Stomach (tissue), 9 donors: ENCODE data around the gene NRL. TPM values are rescaled to one million over a fixed set of nuclear protein-coding genes. Genes with fewer than 3 reads are reported as not detected.

Source experiments
- DNase-seq, 2 donors: peaks; one replicate each; pipeline versions ENCODE4 v3.0.0 to v3.0.0-alpha.2; 2013 to 2019
- H3K27ac ChIP-seq, 5 donors: fragments of 200-600 bp in 4 of 5; sonication (generic) in 4 of 5; one replicate each; pipeline ENCODE4 v1.5.1; 2013 to 2019; ENCODE audit warnings: mild to moderate bottlenecking in 1 of 5, moderate library complexity in 1 of 5
- H3K27me3 ChIP-seq, 3 donors: fragments of 200-600 bp; sonication (generic); one replicate each; pipeline ENCODE4 v1.5.1; 2017 to 2019; ENCODE audit warnings: mixed run types in 1 of 3
- H3K36me3 ChIP-seq, 4 donors: fragments of 200-600 bp; sonication (generic); 1 replicate in 3 of 4; 2 replicates in 1 of 4; pipeline ENCODE4 v1.5.1; 2016 to 2019
- H3K4me1 ChIP-seq, 4 donors: fragments of 200-600 bp; sonication (generic); one replicate each; pipeline ENCODE4 v1.5.1; 2016 to 2019
- H3K4me3 ChIP-seq, 4 donors: fragments of 200-600 bp; sonication (generic) in 3 of 4; one replicate each; pipeline ENCODE4 v1.5.1; 2016 to 2019; ENCODE audit warnings: mild to moderate bottlenecking in 1 of 4
- H3K9me3 ChIP-seq, 4 donors: fragments of 200-600 bp; sonication (generic); one replicate each; pipeline ENCODE4 v1.5.1; 2016 to 2019
- EP300 ChIP-seq: sonication (generic); formaldehyde crosslinking; IDR thresholded peaks from one replicate; pipeline ENCODE4 v1.6.1; 2017; ENCODE audit warnings: antibody characterized with exemption
- POLR2A ChIP-seq, 4 donors: fragments of 450-650 bp; IDR thresholded peaks; one replicate each; pipeline ENCODE4 v1.6.1; 2016; ENCODE audit warnings: antibody characterized with exemption in 4 of 4, control low read depth in 2 of 4, mild to moderate bottlenecking in 1 of 4, moderate library complexity in 1 of 4
- POLR2AphosphoS5 ChIP-seq, 3 donors: sonication (generic); formaldehyde crosslinking; IDR thresholded peaks; one replicate each; pipeline ENCODE4 v1.6.1; 2016; ENCODE audit warnings: antibody characterized with exemption in 3 of 3
- WGBS, 5 donors: extraction: QIAGEN DNeasy Blood & Tissue Kit in 3 of 5; methylation state at CpG; one replicate each; pipeline versions ENCODE4 v1.1.5 to v1.1.7; 2013 to 2018; 5-methylcytosine and 5-hydroxymethylcytosine counted together
- intact Hi-C: fragments of 100-400 bp; cut with DNase I; formaldehyde crosslinking; loops from one replicate; pipeline ENCODE4 v1.15.1; 2023; ENCODE audit warnings: low total_unique reads
- polyA plus RNA-seq, 3 donors: library from polyadenylated mRNA; stranded (reverse); fragments of 200-250 nt; gene quantifications; one replicate each; pipeline ENCODE4 v1.2.3, GENCODE V29; 2013
- total RNA-seq, 5 donors: library from RNA; depleted of rRNA; stranded (reverse); fragments of >200 nt; gene quantifications; one replicate each; pipeline versions ENCODE4 v1.1.0 to v1.2.3, GENCODE V29; 2014 to 2016
- TF ChIP-seq, protein P1 (sequence below), 7 experiments: fragments of 450-650 bp in 4 of 7; fragments of 200-600 bp in 3 of 7; sonication (generic) in 3 of 7; IDR thresholded peaks; one replicate each; pipeline ENCODE4 v1.5.1; 2016 to 2019; ENCODE audit warnings: antibody characterized with exemption in 7 of 7, control low read depth in 2 of 7, mild to moderate bottlenecking in 1 of 7
- donor health status: healthy with polysubstance abuse.
- donor health status: Bipolar disorder and iron deficiency.
- donor health status: healthy.

The NRL gene
- total and polyA plus RNA-seq, 8 donors, result 0.92 to 69.2 (median 1.3) TPM; not detected in 1

DNA sequence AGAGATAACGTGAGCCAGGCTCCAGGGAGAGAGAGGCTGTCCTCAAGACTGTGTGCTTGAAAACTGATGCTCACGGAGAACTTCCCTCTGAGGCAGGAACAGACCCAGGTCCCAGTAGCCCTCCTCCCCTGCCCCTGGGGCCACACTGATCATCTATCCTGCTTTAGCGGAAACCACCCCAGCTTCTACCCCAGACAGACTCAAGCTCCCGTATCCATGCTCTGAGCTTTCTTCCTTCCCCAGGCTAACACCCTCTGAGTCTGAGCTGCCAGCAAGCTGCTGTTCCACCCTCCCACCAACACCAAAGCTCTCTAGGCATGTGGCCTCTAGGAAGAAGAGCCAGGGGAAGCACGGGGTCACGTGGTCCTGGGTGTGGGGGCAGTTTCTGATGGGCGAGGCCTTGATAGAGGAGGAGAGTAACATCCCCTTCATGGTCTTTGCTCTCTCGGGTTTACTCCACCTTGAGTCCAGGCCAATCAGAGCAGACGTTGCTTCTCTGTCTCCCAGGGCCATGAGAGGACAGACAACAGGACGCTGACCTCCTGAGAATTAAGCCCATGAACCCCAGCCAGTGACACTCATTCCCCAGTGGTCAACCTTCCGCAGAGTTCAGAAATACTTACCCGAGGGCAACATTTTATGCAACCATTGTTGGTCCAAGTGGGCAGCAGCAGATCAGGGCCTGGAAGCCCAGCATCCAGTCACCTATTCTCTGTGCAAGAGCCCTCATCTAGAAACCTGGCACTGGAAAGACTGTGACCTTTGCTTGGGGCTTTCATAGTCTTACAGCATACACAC lies 19.3 kb downstream of the NRL start:
- Histone ChIP-seq H3K4me1 (peaks cover 10 to 55% (median 40%) of the 10 kb centered on the region in 4 donors), H3K36me3 (peaks cover 0 to 27% (median 25%) of the 10 kb centered on the region in 4 donors), H3K9me3 (no peaks in the 10 kb centered on the region), H3K27me3 (no peaks in the 10 kb centered on the region), H3K27ac (peak overlapping the region; percentile 94 to 99 (median 95)), H3K4me3 (peak overlapping the region; percentile 70 to 85 (median 74))
- WGBS, 5 donors, result 57 to 63% (median 59%) methylated on average over 12 of the region's 12 CpGs
- TF ChIP-seq, protein P1, sequence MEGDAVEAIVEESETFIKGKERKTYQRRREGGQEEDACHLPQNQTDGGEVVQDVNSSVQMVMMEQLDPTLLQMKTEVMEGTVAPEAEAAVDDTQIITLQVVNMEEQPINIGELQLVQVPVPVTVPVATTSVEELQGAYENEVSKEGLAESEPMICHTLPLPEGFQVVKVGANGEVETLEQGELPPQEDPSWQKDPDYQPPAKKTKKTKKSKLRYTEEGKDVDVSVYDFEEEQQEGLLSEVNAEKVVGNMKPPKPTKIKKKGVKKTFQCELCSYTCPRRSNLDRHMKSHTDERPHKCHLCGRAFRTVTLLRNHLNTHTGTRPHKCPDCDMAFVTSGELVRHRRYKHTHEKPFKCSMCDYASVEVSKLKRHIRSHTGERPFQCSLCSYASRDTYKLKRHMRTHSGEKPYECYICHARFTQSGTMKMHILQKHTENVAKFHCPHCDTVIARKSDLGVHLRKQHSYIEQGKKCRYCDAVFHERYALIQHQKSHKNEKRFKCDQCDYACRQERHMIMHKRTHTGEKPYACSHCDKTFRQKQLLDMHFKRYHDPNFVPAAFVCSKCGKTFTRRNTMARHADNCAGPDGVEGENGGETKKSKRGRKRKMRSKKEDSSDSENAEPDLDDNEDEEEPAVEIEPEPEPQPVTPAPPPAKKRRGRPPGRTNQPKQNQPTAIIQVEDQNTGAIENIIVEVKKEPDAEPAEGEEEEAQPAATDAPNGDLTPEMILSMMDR (IDR thresholded peaks at IDR 0.05), result no peak
- no peak for TF ChIP-seq POLR2A (IDR thresholded peaks at IDR 0.05)
- TF ChIP-seq POLR2AphosphoS5 (IDR thresholded peaks at IDR 0.05), result no peak
- TF ChIP-seq EP300, result no peak
- DNase-seq, result peak in 1 of 2 donors; percentile 66
- intact Hi-C loops, result no loop called here

DNA sequence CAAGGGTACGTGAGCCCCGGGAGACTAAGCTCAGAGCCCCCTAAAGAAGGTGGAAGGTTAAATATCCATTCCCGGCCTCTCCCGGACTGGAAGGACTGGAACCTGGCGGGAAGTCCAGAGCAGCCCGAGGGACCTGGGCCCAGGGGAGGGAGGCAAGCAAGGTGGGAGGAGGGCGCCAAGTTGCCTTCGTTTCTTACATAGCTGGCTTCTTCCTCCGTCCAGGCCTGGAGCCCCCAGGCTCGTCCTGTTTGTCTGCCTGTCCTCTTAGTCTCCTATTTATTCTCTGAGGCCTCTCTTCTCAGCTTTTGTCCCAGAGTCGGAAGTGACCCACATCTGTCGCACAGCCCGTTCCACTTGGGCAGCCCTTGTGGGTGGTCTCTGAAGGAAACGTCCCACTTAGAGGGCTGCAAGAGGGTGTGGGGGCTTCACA lies 19.9 kb downstream of the NRL start:
- peaks cover 10 to 57% (median 40%) of the 10 kb centered on the region in 4 donors for H3K4me1 ChIP-seq
- H3K36me3 ChIP-seq, result peaks cover 0 to 21% (median 20%) of the 10 kb centered on the region in 4 donors
- intact Hi-C loops, result no loop called here
- H3K4me3 ChIP-seq, result peak overlapping the region; percentile 70 to 85 (median 74)
- peak overlapping the region; percentile 94 to 99 (median 95) for H3K27ac ChIP-seq
- 8 to 12% (median 10%) methylated on average over 14 of the region's 14 CpGs for whole genome bisulfite sequencing, 5 donors
- DNase-seq, result no peak
- no peaks in the 10 kb centered on the region for H3K9me3 ChIP-seq
- TF ChIP-seq EP300 (no peak), POLR2A (IDR thresholded peaks at IDR 0.05) (no peak), POLR2AphosphoS5 (IDR thresholded peaks at IDR 0.05) (no peak)
- TF ChIP-seq, protein P1 (IDR thresholded peaks at IDR 0.05), result no peak
- H3K27me3 ChIP-seq, result no peaks in the 10 kb centered on the region

DNA sequence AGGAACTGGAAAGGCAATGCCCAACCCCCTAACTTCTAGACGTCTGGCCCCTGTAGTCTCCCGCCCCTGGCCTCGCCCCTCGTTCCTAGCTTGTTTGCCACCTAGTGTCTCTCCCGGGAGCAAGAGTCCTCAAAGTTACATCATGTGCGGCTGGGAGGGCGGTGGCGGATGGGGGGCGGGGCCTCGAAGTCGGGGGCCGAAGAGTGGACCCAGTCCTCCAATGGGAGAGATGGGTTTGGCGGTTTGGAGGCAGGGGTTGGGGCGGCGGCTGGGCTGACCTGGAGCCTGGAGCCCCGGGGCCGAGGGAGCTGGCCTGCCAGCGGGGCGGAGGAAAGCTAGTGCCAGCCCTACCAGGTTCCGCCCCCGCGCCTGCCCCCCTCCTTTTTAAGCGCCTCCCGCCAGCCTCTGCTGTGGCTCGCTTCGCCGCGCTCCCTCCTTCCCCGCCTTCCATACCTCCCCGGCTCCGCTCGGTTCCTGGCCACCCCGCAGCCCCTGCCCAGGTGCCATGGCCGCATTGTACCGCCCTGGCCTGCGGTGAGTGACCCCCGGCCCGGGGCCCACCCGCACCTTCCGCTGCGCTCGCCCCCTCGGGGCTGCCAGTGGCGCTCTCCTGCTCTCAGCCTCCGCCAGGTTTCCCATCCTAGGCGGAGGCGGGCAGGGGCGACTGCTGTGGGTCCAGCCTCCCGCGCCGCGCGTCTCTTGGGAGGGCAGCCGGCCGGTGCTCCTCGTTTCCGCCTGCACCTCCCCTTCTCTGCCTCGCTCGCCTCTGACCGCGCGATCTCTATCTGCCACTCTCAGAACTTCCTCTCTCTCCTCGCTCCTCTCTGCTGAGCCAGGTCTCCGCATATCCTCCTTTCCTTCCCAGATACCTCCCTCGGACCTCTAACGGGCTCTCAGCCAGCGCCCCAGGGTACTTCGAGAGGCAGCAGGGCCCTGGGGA lies 20.6 kb downstream of the NRL start, which contains the start of gene PCK2:
PCK2 (plus strand) TSS at position 411 of the 940 bp plus-strand sequence; CDS start at position 506, 95 bp downstream.
- TF ChIP-seq POLR2A (IDR thresholded peaks at IDR 0.05), result peak in 1 of 4 donors; percentile 26
- TF ChIP-seq, protein P1 (IDR thresholded peaks at IDR 0.05), result peak in 1 of 7 experiments; percentile 8
- no peak for TF ChIP-seq EP300
- peak in 2 of 3 donors; percentile 31 to 50 for TF ChIP-seq POLR2AphosphoS5 (IDR thresholded peaks at IDR 0.05)
- Histone ChIP-seq H3K36me3 (peaks cover 0 to 15% (median 14%) of the 10 kb centered on the region in 4 donors), H3K4me3 (peak within 1 kb of the TSS; percentile 70 to 85 (median 74)), H3K27me3 (no peaks in the 10 kb centered on the region), H3K4me1 (peaks cover 10 to 54% (median 39%) of the 10 kb centered on the region in 4 donors), H3K27ac (peak within 1 kb of the TSS; percentile 94 to 99 (median 95)), H3K9me3 (no peaks in the 10 kb centered on the region)
- WGBS, 5 donors, result 0% methylated on average over 47 to 68 of the region's 68 CpGs
- peak; percentile 94 to 96 for DNase-seq
- intact Hi-C loops, result no loop called here
